Frontal cortex (tissue), 4 donors: ENCODE results near the gene HIVEP3. TPM values are rescaled to one million over a fixed set of nuclear protein-coding genes. Genes with fewer than 3 reads are reported as not detected.

ENCODE experiments used
- DNase-seq, 2 donors: peaks; one replicate each; pipeline ENCODE4 v3.0.0; 2012; ENCODE audit warnings: low spot score in 2 of 2
- FAIRE-seq: peaks from 2 replicates; lab custom pipeline; 2012; peaks lifted over from hg19 to GRCh38; lab: Jason Lieb, UNC
- small RNA-seq: library from RNA; depleted of rRNA; stranded (forward); fragments of <200 nt; gene quantifications from one replicate; pipeline ENCODE3, GENCODE V24; 2014
- total RNA-seq: library from RNA; depleted of rRNA; stranded (reverse); fragments of >200 nt; gene quantifications from one replicate; pipeline ENCODE4 v1.2.3, GENCODE V29; 2014
- donor health status: control.
- donor health status: control.
- donor health status: control.

HIVEP3 gene
- total RNA-seq, 1 donor from 2014 or later: 12.6 TPM

- no peak for FAIRE-seq
Measured at GRCh38 chr1:41462680-41463004, 456.1 kb downstream of the HIVEP3 start.

GRCh38 chr1:41461790-41462679 is 456.7 kb downstream of the HIVEP3 start:
- FAIRE-seq (no peak), DNase-seq (no peak)

More at GRCh38 chr1:41462680-41463004, 456.1 kb downstream of the HIVEP3 start:
- DNase-seq: no peak

GRCh38 chr1:41456847-41457540 is 461.7 kb downstream of the HIVEP3 start:
- FAIRE-seq (no peak), DNase-seq (no peak)

Small RNA genes lying within 50 kb of the gene (small RNA-seq; reads per million reads assigned to genes)
- not detected for gene RNA5SP45

Other genes with a start within 250 kb of the HIVEP3 start
- not detected for gene GUCA2B, start 234.5 kb upstream of the HIVEP3 start, total RNA-seq
- not detected for gene GUCA2A, start 245.8 kb upstream of the HIVEP3 start, total RNA-seq